Activated CD4-positive, CD25-positive, alpha-beta regulatory T cell (primary cell): ENCODE results near the gene PPP6R1.
"Not testable (repeated sequence)": the region's sequence is repeated elsewhere in the genome, so short reads cannot be mapped to it uniquely, and the experiment has no call there.

Experiments
- DNase-seq, 4 experiments: peaks; one replicate each; lab custom pipeline; 2025; lab: John Stamatoyannopoulos, UW

PPP6R1 gene

DNA sequence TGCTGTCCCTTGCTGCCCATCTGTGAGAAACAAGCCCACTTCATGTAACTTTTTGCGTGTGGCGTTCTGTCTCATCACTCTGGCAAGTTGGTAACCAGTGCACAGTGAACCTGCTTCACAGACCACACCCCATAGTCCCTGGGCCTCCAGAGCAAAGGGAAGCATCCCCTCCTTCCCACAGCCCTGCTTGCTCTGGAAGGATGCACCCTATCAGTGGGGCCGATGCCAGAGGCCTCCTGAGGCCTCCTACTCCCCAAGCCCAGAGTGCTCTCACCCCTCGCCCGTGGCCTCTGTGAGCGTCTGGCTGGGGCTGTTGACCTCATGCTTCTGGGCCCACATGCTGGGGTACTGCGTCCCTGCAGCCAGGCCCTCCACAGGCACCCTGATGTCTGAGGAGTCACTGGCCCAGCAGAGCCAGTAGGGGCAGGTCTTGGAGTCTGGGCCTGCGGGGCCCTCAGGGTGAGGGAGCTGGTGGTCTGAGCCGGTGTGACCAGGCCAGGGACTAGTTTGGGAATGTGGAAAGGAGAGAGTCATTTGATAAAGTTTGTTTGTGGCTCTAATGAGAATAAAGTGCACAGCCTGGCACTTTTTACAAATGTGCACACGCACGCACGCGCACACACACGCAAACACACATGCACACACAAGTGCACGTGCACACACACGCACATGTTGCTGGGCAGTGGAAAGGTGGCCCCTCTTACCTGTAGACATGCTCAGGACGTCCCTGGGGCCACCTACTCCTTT lies 35.4 kb downstream of the PPP6R1 start:
- DNase-seq: no peak

DNA sequence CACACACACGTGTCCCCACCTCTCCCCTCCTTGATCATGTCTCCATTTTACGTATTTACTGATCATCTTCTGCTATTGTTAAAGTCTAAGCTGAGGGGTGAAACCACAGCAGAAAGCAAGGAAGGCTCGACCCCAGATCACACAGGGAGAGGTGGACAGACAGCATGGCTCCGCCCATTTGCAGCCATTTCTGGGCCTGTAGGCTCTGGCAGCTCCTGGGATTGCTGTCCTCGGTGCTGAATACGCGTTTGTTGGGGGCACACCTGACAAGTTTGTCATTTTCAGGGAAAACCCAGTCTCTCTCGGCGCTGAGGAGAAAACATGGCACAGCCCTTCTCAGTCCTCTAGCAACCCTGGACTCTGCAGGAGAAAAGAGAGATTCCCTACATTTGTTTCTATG lies 38.3 kb downstream of the PPP6R1 start:
- no peak for DNase-seq

DNA sequence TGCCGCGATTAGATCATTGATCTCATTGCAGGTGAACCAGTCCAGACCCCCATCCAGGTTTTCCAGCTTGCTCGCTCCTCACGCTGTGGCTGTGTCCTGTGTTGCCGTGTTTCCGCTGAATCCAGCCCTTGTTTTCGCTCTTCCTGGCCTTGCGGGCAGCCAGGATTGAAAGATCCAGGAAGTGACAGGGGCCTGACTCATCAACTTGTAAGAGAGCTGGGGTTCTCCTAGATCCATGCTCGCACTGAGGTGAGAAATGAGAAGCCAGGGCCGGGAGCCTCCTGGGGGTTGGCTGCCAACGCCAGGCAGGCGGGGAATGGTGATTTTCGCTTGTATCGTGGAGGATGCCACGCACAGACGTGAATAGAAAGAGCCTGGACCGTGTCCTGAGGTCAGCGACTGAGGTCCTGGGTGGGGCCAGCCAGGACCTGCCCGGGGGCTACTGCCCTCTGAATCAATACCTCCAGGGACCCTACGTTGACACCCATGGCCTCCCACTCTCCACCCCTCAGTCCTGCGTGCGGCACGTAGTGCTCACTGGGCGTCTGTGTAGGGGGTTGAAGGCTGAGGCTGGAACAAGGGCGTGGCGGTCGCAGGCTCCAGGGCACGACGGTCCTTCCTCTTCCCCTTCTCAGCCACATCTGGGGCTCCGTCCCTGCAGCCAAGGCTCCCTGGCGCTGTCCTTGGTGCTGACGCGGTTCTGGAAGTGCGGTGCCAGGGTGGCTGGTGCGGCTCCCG lies 42.2 kb downstream of the PPP6R1 start:
- DNase-seq: peak in 1 of 4 experiments; percentile 30

DNA sequence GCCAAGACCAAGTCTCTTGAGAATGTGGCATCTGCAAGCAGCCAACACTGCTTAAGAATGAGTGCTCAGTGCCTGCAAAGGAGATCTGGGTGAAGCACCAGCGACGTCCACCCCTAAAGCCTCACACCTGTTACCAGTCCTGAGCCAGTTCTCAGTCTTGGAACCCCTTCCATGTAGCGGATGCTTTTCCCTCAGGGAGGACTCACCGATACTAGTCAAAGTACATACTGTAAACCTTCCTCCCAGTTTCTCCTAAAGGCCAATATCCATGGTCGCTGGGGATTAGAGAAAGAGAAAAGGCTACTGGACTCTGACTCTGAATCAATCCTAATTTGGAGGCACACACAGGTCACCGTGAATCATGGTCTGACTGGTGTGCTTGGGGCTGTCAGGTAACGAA lies 45.3 kb downstream of the PPP6R1 start:
- DNase-seq: no peak

DNA sequence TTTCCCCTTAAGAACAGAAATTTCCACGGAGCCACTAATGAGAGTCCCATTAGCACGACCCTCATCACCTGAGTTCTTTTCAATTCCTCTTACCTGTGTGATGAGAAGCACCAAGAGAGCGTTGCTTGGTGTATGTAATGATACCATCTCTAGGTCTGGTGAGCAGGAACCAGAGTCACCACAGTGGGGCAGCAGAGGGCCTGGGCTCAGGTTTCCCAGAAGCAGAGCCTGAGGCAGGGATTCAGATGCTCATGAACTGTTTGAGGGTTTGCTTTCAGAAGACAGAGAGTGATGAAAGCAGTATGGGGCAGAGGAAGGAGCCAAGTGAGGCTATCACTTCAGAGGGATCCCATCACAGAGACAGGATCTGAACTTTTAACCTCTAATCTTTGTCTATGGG lies 46.4 kb downstream of the PPP6R1 start:
- DNase-seq: no peak

DNA sequence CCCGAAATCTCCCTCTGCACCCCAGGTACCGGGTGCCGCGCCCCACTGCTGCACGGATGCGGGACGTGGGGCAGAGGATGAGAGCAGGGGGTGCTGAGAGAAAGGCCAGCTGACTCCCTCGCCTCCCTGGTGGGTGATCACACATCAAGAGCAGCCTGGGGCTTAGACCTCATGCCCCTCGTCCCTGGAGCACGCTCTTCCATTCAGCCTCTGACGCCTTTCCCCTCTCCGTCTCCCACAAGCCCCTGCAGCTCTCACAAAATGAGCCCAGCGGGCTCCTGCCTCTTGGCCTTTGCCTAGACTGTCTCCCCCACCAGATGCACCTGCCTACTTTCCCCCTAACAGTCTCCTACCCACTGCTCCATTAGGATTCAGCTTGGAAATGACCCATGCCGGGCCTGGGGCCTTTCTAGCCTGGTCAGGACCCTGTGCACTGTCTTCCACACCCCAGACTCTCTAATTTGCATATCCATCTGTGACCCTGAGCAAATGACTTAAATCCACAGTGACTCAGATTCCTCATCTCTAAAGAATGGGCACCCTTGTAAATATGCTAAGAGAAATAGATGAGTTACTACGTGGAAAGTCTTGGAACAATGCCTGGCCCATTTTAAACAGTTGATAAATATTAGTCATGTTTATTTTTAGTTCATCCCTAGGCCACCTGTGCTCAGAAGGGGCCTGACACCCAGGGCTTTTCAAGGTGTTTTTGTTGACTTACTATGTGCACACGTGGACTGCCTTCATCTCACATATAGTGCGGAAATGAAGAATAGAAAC lies 48.9 kb downstream of the PPP6R1 start:
- DNase-seq: no peak

DNA sequence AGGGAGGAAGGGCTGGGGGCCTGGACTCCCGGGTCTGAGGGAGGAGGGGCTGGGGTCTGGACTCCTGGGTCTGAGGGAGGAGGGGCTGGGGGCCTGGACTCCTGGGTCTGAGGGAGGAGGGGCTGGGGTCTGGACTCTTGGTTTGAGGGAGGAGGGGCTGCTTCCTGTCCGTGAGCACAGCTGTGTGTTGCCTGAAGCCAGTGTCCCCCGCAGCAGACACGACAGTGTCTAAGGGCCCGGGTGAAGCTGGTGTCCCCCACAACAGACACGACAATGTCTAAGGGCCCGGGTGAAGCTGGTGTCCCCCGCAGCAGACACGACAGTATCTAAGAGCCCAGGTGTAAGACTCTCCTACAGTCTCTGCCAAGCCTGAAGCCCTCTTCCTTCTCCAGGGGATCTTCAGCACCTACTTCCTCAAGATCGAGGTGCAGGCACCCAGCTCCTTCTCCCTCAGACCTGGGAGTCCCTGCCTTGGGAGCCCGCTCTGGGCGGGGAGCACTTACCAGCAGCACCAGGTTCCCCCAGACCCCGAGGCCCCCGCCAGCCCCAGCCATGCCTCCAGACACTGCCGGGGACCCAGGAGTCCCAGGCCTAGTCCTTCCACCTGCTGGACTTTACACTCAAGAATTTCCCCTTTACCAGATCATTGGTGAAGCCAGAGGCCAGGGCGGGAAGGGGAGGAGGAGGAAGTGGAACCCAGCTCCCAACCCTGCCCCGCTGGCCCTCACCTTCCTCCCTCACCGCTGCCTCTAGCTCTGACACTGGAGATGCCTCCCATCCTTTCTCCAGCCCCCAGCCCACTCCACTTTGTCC lies 49.7 kb downstream of the PPP6R1 start, which contains the start of gene PTPRH:
Gene PTPRH, minus strand, starts transcription at position 622 of the 813 bp plus-strand sequence. Its CDS starts 68 bp downstream, at position 554.
- peak in 3 of 4 experiments; percentile 25 to 42 (median 38) for DNase-seq

DNA sequence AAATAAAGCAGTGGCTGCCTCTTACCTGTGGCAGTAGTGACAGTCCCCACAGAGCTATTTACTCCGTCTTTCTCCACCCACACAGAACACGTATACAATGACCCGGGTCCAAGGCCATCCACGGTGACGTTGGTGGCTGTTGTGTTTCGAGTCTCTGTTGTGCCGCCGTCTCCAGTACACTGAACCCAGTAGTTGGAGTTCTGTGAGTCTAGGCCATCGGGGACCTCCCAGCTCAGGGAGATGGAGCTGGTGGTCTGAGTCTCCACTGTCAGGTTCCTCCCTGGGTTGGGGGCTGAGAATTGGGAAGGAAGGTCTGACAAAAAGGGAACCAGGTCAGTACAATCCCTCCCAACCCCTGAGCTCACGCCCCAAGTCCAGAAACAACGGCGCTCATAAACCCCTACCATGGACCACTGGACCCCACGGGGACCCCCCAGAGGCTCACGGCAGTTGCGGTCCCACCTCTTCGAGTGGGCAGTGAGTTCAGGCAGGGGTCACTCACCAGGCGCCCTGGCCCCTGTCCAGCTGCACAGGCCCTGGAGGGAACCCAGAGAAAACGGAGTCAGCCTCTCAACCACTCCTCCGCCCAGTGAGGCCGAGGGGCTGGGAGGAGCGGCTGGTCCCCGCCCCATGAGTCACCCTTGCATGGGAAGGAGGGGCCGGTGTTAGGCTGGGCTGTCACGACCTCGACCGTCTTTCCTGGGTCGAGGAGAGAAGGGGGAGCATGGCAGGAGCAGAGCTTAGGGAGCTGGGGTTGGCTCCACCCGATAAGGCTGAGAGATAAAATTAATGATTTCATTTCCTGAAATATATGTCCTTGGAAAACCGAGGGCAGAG lies 51.9 kb downstream of the PPP6R1 start:
- DNase-seq: no peak

DNA sequence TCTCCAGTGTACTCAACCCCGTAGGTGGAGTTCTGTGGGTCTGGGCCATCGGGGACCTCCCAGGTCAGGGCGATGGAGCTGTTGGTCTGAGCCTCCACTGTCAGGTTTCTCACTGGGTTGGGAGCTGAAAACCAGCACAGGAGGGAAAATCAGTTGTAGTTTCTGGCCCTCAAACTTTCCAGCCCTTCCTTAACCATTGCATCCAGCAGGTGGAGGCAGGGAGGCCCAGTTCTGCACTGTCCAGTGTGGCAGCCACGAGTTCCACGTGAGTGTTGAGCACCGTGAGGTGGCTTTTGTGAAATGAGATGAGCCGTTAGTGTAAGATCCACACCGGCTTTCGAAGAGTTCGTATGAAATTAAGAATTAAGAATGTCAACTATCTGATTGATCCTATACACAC lies 56.6 kb downstream of the PPP6R1 start:
- DNase-seq: not testable (repeated sequence)

DNA sequence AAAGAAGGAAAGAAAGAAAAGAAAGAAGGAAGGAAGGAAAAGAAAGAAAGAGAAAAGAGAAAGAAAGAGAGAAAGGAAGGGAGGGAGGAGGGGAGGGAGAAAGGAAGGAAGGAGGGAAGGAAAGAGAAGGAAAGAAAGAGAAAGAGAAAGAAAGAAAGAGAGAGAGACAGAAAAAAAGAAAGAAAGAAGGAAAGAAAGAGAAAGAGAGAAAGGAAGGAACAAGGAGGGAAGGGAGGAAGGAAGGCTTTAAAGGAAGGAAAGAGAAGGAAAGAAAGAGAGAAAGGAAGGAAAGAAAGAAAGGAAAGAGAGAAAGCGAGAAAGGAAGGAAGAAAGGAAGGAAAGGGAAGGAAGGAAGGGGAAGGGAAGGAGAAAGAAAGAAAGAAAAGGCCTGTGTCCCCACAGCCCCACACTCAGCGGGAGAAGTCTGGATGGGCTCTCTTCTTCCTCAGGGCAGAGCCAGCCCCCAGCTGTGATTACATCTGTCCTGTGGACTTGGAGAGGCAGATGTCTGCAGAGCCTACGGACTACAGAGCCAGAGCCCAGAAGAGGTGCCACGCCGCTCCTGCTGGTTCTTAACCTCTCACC lies 59.1 kb downstream of the PPP6R1 start:
- DNase-seq: no peak

DNA sequence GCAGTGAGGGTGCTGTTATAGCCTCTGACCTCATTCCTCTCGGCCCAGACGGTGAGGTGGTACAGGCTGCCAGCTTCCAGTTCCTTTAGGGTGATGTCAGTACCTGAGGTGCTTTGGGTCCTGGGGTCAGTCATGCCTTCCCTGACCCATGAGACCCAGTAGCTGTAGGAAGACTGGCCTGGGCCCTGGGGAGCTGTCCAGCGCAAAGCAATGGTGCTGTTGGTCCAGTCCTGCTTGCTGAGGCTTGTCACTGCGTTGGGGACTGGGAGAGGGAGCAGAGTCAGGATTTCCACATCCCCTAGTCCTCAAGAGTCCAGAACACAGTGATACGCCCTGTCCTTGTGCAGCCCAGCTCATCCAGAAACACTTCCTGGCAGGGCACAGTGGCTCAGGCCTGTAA lies 60.2 kb downstream of the PPP6R1 start:
- no peak for DNase-seq

DNA sequence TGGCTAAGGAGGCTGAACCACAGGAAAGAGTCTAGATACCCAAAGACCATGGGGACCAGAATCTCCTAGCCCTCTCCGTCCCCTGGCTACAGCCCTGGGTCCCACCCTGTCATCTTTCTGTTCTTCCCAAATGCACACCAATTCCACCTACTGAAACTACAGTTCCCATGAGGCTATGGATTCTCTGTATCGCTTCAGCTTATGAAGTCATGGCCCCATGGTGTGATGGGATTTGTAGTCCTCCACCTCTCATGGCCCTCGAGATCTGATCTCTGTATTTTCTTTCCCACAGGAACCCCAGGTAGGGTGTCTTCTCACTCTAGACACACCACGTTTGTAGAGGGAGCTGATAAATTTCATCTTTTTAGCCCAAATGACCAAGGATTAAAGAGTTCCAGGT lies 61.3 kb downstream of the PPP6R1 start:
- DNase-seq: no peak

DNA sequence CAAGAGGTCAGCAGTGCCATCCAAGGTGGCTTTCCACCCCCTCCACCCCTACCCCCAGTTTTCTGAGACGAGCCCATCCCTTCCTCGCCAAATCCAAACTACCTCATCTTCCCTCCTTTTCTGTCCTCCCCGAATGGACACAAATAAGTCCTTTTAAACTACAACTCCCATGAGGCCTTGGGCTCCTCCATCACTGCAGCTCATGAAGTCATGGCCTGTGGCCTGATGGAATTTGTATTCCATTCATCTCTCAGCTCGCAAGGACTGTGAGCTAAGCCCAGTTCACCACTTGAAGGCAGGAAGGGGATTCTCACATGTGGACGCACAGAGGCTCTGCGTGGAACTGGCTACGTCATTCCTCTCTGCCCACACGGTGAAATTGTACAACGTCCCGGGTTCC lies 62.0 kb downstream of the PPP6R1 start:
- no peak for DNase-seq

DNA sequence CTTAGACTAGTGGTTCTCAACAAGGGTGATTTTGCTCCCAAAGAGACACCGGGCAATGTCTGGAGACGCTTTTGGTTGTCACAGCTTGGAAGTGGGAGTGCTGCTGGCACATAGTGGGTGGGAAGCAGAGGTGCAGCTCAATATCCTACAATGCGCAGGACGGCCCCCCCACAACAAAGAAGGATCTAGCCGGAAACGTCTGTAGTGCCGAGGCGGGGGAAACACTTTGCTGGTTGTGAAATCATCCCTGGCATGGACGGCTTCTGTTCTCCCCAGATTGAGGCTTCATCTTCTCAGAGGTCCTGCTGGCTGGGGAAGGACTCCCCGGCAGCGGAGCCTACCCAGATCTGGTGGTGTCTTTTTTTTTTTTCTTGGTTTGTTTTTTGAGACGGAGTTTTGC lies 65.3 kb downstream of the PPP6R1 start:
- no peak for DNase-seq

DNA sequence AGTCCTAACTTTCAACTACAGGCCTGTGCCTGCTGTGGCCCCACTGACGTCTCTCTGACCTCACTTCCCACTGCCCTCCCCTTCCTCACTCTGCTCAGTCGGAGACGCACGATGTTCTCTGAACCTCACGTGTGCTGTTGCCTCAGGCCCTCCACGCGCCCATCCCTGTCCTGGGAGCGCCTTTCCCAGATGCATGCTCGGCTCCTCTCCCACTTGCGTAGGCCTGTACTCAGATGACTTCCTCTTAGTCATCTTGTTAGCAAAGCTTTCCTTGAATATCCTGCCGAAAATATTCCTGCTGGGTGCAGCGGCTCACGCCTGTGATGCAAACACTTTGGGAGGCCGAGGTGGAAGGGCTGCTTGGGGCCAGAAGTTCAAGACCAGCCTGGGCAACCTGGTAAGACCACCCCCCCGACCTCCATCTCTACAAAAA lies 69.4 kb downstream of the PPP6R1 start:
- no peak for DNase-seq

DNA sequence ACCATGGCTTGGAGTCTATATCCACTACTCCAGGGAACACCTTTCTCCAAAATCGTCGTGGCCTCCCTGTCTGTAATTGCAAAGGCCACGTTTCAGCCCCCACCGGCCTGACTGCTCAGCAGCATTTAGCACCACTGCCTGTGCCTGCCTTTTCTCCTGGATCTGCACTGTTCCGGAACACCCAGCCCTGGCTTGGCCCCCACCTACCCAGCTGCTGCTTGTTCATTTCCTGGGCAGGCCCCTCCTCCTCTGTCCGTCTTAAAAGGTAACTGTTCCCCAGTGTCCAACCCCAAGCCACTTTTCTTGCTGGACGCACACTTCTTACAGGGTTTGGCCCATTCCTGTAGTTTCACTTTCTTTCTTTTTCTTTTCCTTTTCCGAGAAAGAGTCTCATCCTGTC lies 70.2 kb downstream of the PPP6R1 start:
- no peak for DNase-seq

DNA sequence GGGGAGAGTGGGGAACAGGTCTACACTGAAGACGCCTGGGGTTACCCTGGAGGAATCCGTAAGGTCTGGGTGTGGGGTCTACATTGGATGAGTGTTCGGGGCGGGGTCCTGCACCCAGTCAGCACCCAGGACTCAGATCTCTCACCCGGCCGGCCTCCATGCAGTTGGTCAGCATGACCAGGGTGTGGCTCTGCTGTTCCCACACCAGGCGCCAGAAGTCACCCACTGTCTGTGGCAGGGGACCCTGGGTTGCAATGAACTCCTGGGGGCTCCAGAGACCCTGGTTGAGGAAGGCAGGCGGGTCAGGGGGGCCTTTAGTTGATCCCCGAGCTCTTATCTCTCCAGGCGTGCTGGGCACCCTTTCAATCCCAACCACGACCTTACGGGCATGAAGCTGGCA lies 72.7 kb downstream of the PPP6R1 start:
- no peak for DNase-seq

DNA sequence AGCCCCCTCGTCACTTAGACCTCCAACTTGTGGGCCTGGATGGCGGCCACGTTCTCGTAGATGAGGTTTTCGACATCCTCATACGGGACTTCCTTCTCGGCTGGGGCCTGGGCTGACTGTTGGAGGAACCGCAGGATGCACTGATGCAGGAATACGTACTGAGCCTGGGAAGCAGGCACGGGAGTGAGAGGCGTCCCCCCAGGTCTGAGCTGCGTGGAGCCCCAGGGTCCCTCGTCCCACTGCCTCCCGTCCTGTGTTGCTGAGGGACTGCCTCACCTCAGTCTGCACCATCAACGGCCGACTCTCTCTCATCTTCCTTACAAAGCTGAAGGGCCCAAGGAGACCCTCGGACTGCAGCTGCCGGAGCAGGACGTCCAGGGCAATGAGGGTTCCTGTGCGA lies 77.1 kb downstream of the PPP6R1 start:
- DNase-seq: no peak
